ENCODE data around the gene ZNF488.

Gene ZNF488

DNA sequence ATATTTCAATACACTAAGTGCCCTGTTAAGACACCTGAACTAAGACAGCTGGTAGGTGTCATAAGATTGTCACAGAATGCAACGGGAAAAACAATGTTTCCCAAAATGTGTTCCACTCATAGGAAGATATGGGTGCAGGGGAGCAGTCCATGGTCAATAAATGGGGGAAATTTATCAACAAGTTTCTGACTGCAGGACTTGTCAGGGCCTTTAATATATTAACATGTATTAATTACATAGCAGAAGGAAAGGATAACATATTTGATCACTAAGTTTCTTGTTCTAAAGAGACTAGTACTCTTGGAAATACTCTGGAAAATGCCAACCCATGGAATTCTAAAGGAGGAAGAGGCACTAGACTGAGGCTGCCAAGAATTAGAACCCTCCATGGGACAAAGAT is 29.2 kb downstream of the ZNF488 start:
- H3K27me3 Mint-ChIP-seq = no peaks in the 10 kb centered on the region
- no peaks in the 10 kb centered on the region for H3K9me3 Mint-ChIP-seq
- H3K4me3 Mint-ChIP-seq = no peak overlapping the region
- H3K27ac Mint-ChIP-seq = no peak overlapping the region
- H3K4me1 Mint-ChIP-seq = no peaks in the 10 kb centered on the region
- H3K36me3 Mint-ChIP-seq = no peaks in the 10 kb centered on the region

DNA sequence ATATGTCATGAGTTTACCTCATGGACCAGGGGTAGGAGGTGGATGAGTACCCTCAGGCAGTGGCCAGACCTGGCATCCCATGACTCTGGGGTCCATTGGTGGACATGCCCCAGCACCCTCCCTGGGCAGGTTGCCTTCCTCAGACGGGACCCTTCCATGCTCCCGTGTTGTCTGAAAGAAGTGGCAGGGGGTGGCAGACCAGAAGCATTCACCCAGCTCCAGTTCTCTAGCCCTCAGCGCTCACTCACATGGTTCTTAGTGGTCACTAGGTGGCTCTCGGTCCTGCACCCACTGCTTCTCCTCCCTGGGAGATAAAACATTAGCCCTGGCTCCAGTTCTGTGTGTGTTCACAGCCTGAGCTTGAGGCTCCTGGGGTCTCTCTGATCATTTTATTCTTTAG is 29.9 kb downstream of the ZNF488 start:
- Mint-ChIP-seq H3K4me3 (no peak overlapping the region), H3K9me3 (no peaks in the 10 kb centered on the region), H3K36me3 (no peaks in the 10 kb centered on the region), H3K4me1 (no peaks in the 10 kb centered on the region), H3K27me3 (no peaks in the 10 kb centered on the region), H3K27ac (no peak overlapping the region)

DNA sequence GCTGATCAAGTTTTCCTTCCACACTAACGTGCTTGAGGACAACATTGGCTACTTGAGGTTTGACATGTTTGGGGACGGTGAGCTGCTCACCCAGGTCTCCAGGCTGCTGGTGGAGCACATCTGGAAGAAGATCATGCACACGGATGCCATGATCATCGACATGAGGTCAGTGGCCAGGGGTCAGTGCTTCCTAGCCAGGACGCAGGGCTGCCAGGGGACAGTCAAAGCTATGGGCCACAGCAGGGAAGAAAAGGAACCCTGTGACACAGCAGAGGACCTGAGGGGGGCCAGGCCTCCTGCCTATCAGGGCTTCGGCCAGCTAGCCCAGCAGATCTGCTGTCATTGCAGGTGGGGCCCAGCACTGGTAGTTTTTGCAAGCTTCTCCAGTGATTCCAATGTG is 30.7 kb downstream of the ZNF488 start:
- no peaks in the 10 kb centered on the region for H3K9me3 Mint-ChIP-seq
- no peaks in the 10 kb centered on the region for H3K27me3 Mint-ChIP-seq
- no peaks in the 10 kb centered on the region for H3K4me1 Mint-ChIP-seq
- H3K36me3 Mint-ChIP-seq = no peaks in the 10 kb centered on the region
- no peak overlapping the region for H3K4me3 Mint-ChIP-seq
- H3K27ac Mint-ChIP-seq = no peak overlapping the region

DNA sequence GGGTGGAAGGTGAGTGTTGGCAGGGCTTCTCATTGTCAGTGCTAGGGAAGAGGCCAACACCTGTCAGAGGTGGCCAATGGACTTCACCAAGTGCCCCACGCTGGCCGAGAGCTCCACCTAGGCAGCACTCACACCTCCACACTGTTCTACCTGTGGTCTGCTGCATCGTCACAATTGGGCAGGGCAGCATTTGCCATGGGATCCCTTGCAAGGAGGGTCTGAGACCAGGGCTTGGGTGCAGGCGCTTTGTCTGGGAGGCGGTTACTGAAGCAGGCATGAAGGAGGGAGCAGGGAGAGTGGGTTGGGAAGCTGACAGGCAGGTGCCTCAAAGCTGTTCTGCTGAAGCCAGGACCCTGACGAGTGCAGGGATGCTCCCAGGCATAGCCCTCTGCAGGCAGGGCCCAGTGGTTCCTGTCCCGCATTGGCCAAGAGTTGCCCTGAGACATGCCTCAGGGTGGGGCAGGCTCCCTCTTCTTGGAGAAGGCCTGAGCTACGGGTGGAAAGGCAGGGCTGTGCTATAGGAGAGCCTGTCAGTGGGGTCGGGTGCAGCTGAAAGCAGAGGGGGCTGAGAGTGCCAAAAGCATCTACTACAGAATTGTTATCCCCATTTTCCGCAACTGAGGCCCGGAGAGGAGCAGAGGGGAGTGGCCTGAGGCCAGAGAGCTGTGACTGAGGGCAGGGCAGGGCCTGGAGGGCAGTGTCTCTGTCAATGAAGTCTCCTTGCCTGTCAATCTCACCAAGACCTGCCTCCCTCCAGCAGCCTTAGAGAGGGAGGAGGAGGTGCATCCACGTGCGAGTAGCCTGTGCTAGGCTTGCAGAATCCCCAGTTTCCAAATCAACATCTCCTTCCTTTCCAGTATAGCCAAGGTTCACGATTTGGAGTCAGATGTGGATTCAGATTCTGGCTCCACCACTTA is 31.9 kb downstream of the ZNF488 start:
- H3K27ac Mint-ChIP-seq = no peak overlapping the region

DNA sequence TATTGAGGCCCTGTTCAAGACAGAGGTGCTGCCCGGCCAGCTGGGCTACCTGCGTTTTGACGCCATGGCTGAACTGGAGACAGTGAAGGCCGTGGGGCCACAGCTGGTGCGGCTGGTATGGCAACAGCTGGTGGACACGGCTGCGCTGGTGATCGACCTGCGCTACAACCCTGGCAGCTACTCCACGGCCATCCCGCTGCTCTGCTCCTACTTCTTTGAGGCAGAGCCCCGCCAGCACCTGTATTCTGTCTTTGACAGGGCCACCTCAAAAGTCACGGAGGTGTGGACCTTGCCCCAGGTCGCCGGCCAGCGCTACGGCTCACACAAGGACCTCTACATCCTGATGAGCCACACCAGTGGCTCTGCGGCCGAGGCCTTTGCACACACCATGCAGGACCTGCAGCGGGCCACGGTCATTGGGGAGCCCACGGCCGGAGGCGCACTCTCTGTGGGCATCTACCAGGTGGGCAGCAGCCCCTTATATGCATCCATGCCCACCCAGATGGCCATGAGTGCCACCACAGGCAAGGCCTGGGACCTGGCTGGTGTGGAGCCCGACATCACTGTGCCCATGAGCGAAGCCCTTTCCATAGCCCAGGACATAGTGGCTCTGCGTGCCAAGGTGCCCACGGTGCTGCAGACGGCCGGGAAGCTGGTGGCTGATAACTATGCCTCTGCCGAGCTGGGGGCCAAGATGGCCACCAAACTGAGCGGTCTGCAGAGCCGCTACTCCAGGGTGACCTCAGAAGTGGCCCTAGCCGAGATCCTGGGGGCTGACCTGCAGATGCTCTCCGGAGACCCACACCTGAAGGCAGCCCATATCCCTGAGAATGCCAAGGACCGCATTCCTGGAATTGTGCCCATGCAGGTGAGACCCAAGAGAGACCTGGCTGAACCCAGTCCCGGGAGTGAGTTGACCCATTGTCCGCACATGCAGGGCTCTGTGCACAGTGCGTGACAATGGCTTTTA is 33.1 kb downstream of the ZNF488 start:
- Mint-ChIP-seq H3K27me3 (no peaks in the 10 kb centered on the region), H3K9me3 (no peaks in the 10 kb centered on the region), H3K36me3 (no peaks in the 10 kb centered on the region), H3K4me3 (no peak overlapping the region), H3K4me1 (no peaks in the 10 kb centered on the region), H3K27ac (no peak overlapping the region)

More for the DNA sequence above, 31.9 kb downstream of the ZNF488 start:
- H3K4me3 Mint-ChIP-seq = no peak overlapping the region
- H3K36me3 Mint-ChIP-seq = no peaks in the 10 kb centered on the region
- no peaks in the 10 kb centered on the region for H3K9me3 Mint-ChIP-seq
- H3K4me1 Mint-ChIP-seq = no peaks in the 10 kb centered on the region
- H3K27me3 Mint-ChIP-seq = no peaks in the 10 kb centered on the region

DNA sequence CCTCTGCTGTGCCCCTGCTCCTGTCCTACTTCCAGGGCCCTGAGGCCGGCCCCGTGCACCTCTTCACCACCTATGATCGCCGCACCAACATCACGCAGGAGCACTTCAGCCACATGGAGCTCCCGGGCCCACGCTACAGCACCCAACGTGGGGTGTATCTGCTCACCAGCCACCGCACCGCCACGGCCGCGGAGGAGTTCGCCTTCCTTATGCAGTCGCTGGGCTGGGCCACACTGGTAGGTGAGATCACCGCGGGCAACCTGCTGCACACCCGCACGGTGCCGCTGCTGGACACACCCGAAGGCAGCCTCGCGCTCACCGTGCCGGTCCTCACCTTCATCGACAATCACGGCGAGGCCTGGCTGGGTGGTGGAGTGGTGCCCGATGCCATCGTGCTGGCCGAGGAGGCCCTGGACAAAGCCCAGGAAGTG is 34.1 kb downstream of the ZNF488 start:
- no peaks in the 10 kb centered on the region for H3K4me1 Mint-ChIP-seq
- H3K4me3 Mint-ChIP-seq = no peak overlapping the region
- no peaks in the 10 kb centered on the region for H3K9me3 Mint-ChIP-seq

DNA sequence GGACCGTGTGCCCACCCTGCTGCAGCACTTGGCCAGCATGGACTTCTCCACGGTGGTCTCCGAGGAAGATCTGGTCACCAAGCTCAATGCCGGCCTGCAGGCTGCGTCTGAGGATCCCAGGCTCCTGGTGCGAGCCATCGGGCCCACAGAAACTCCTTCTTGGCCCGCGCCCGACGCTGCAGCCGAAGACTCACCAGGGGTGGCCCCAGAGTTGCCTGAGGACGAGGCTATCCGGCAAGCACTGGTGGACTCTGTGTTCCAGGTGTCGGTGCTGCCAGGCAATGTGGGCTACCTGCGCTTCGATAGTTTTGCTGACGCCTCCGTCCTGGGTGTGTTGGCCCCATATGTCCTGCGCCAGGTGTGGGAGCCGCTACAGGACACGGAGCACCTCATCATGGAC is 34.6 kb downstream of the ZNF488 start:
- Mint-ChIP-seq H3K4me3 (no peak overlapping the region), H3K9me3 (no peaks in the 10 kb centered on the region), H3K36me3 (no peaks in the 10 kb centered on the region), H3K4me1 (no peaks in the 10 kb centered on the region), H3K27ac (no peak overlapping the region), H3K27me3 (no peaks in the 10 kb centered on the region)

More for the DNA sequence above, 34.1 kb downstream of the ZNF488 start:
- H3K27ac Mint-ChIP-seq = no peak overlapping the region
- no peaks in the 10 kb centered on the region for H3K27me3 Mint-ChIP-seq
- no peaks in the 10 kb centered on the region for H3K36me3 Mint-ChIP-seq

DNA sequence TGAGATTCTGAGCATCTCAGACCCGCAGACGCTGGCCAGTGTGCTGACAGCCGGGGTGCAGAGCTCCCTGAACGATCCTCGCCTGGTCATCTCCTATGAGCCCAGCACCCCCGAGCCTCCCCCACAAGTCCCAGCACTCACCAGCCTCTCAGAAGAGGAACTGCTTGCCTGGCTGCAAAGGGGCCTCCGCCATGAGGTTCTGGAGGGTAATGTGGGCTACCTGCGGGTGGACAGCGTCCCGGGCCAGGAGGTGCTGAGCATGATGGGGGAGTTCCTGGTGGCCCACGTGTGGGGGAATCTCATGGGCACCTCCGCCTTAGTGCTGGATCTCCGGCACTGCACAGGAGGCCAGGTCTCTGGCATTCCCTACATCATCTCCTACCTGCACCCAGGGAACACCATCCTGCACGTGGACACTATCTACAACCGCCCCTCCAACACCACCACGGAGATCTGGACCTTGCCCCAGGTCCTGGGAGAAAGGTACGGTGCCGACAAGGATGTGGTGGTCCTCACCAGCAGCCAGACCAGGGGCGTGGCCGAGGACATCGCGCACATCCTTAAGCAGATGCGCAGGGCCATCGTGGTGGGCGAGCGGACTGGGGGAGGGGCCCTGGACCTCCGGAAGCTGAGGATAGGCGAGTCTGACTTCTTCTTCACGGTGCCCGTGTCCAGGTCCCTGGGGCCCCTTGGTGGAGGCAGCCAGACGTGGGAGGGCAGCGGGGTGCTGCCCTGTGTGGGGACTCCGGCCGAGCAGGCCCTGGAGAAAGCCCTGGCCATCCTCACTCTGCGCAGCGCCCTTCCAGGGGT is 35.2 kb downstream of the ZNF488 start:
- Mint-ChIP-seq H3K9me3 (no peaks in the 10 kb centered on the region), H3K4me1 (no peaks in the 10 kb centered on the region), H3K27ac (no peak overlapping the region), H3K36me3 (no peaks in the 10 kb centered on the region), H3K4me3 (no peak overlapping the region), H3K27me3 (no peaks in the 10 kb centered on the region)

DNA sequence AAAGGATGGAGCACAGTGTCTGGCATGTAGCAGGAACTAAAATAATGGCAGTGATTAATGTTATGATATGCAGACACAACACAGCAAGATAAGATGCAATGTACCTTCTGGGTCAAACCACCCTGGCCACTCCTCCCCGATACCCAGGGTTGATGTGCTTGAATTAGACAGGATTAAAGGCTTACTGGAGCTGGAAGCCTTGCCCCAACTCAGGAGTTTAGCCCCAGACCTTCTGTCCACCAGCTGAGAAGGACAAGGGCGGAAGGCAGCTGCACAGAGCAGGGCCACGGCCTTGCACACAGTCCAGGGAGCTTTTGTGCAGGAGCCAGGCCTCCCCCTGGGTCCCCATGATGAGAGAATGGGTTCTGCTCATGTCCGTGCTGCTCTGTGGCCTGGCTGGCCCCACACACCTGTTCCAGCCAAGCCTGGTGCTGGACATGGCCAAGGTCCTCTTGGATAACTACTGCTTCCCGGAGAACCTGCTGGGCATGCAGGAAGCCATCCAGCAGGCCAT is 35.9 kb downstream of the ZNF488 start, which contains the start of gene RBP3:
RBP3 (plus strand) TSS at position 226 of the 514 bp plus-strand sequence; CDS start at position 348, 122 bp downstream.
- no peaks in the 10 kb centered on the region for H3K9me3 Mint-ChIP-seq
- H3K27ac Mint-ChIP-seq = no peak within 1 kb of the TSS
- H3K4me3 Mint-ChIP-seq = no peak within 1 kb of the TSS
- no peaks in the 10 kb centered on the region for H3K36me3 Mint-ChIP-seq
- H3K4me1 Mint-ChIP-seq = no peaks in the 10 kb centered on the region
- H3K27me3 Mint-ChIP-seq = no peaks in the 10 kb centered on the region

DNA sequence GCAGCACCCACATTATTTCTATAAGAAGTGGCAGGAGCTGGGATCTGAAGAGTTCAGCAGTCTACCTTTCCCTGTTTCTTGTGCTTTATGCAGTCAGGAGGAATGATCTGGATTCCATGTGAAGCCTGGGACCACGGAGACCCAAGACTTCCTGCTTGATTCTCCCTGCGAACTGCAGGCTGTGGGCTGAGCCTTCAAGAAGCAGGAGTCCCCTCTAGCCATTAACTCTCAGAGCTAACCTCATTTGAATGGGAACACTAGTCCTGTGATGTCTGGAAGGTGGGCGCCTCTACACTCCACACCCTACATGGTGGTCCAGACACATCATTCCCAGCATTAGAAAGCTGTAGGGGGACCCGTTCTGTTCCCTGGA is 36.8 kb downstream of the ZNF488 start:
- no peaks in the 10 kb centered on the region for H3K27me3 Mint-ChIP-seq
- H3K4me3 Mint-ChIP-seq = no peak overlapping the region
- H3K36me3 Mint-ChIP-seq = no peaks in the 10 kb centered on the region
- no peaks in the 10 kb centered on the region for H3K4me1 Mint-ChIP-seq
- H3K27ac Mint-ChIP-seq = no peak overlapping the region
- H3K9me3 Mint-ChIP-seq = no peaks in the 10 kb centered on the region

DNA sequence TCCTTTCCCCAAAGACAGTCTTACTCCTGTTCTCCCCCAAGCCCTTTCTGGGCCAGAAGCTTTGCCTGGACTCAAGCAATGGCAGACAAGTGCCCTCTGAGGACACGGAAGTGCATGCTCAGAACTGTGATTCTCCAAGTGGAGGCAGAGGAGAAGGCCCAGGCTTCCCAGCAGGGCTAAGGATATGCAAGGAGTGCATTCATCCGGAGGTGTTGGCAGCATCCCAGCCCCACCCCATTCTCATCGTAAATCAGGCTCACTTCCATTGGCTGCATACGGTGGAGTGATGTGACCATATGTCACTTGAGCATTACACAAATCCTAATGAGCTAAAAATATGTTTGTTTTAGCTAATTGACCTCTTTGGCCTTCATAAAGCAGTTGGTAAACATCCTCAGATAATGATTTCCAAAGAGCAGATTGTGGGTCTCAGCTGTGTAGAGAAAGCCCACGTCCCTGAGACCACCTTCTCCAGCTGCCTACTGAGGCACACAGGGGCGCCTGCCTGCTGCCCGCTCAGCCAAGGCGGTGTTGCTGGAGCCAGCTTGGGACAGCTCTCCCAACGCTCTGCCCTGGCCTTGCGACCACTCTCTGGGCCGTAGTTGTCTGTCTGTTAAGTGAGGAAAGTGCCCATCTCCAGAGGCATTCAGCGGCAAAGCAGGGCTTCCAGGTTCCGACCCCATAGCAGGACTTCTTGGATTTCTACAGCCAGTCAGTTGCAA is 37.4 kb downstream of the ZNF488 start:
- no peak overlapping the region for H3K27ac Mint-ChIP-seq
- H3K9me3 Mint-ChIP-seq = no peaks in the 10 kb centered on the region
- no peak overlapping the region for H3K4me3 Mint-ChIP-seq
- H3K4me1 Mint-ChIP-seq = no peaks in the 10 kb centered on the region
- no peaks in the 10 kb centered on the region for H3K36me3 Mint-ChIP-seq
- no peaks in the 10 kb centered on the region for H3K27me3 Mint-ChIP-seq

DNA sequence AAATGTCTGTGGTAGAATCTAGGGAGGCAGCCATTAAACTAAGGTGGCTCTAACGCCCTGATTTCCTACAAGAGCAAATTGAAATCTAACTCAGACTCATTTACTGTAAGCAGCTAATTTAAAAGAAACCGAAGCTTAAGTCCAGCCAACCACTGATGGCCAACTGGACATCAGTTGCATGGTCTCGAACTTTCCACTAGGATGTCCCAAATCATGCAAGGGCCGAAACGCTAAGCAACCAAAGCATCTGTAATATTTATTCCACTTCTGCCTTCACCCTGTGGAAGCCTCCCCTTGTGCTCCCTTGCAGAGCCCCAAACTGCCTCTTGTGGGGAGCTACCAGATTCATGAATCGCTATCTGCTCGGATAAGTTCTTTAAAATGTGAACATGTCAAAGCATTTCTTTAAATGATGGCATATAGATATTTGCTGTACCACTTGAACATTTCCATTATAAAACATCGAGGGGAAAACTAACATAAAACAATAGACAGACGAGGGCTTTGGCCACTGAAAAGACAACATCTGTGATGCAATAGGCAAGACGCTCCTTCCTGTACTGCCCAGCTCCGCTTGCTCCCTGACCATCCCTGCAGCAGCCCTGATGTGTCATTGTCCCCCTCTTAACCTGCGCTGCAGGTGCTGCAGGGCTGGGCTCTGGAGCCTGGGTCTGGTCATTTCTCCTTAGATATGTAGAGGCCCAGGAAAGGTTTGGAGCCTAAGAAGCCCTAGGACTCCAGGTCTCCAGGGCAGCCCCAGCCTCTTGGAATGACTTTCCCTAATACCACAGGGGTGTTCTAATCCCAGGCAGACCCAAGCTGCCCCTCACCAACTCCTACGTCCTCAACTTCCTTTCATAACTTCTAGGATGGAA is 38.9 kb downstream of the ZNF488 start:
- no peaks in the 10 kb centered on the region for H3K9me3 Mint-ChIP-seq
- no peaks in the 10 kb centered on the region for H3K36me3 Mint-ChIP-seq
- H3K27ac Mint-ChIP-seq = no peak overlapping the region
- no peak overlapping the region for H3K4me3 Mint-ChIP-seq
- peaks cover 4% of the 10 kb centered on the region for H3K27me3 Mint-ChIP-seq
- H3K4me1 Mint-ChIP-seq = no peaks in the 10 kb centered on the region

DNA sequence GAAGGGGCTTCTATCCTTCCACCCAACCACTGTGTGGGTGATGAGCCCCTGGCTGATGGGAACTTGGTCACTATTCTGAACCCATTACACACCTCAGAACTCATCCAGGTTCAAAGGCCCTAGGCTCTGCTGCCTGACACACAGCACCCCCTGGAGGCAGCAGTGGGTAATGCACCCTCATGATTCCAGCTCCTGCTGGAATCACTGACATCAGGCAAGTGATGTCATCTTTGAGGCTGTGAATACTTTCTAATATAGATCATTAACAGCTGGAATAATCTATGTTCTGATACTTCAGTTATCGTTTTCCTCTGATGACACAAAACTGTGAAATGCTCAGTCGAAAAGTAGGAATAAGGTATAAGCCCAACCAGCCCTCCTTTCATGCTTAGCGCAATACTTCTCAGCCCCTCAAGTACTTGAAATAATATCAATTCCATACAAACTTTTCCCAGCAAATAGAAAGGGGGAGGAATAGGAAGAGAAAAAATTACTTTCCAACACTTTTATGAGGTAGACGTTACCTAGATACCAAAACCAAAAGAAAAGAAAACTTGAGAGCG is 43.4 kb downstream of the ZNF488 start:
- Mint-ChIP-seq H3K36me3 (no peaks in the 10 kb centered on the region), H3K27me3 (peaks cover 6% of the 10 kb centered on the region), H3K27ac (no peak overlapping the region), H3K4me3 (no peak overlapping the region), H3K4me1 (no peaks in the 10 kb centered on the region), H3K9me3 (no peaks in the 10 kb centered on the region)

Data from activated naive CD4-positive, alpha-beta T cell treated with anti-CD3 and anti-CD28 coated beads, Interleukin-2, amount 50 U/mL, for 24 hours (primary cell).